ENCODE measurements around the gene CEP41. TPM values are rescaled to one million over a fixed set of nuclear protein-coding genes. Genes with fewer than 3 reads are reported as not detected.

Gene CEP41
- total and polyA plus RNA-seq, 2 donors (not counting 3 experiments of a cell fraction or from before 2014, with no cell fraction given): 19.5 to 26.8 TPM

DNA sequence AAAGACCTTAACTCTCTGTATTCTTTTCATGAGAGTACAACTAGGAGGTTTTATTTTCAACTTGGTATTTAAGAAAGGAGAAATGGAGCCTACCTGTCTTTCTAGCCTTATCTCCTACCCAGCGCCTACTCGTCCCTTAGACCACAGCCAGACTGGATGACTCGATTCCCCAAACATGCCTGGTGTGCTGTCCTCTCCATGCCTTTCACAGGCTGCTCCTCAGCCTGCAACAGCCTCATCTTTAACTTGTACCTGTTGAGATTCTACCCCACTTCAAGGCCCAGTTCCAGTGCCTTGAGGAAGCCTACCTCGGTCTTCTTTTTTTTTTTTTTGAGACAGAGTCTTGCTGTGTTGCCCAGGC lies 31.1 kb downstream of the CEP41 start:
- H3K4me3 ChIP-seq (replicated peaks in 1 of 3; ENCODE audit: insufficient read depth in 1 of 3, low read depth in 1 of 3, low read length in 3 of 3): no peak overlapping the region
- H3K79me2 ChIP-seq (ENCODE audit: control insufficient read depth, insufficient read depth, low read length): no peaks in the 10 kb centered on the region
- no peaks in the 10 kb centered on the region for H3K4me1 ChIP-seq (ENCODE audit: control insufficient read depth, extremely low read depth, insufficient read depth, low read length)
- TF ChIP-seq EZH2 (IDR thresholded peaks at IDR 0.05; ENCODE audit: borderline replicate concordance, low read depth, low read length, severe bottlenecking) (no peak), CTCF (IDR thresholded peaks at IDR 0.05; ENCODE audit: extremely low read depth in 1 of 2, insufficient read depth in 1 of 2, low read depth in 1 of 2, low read length in 2 of 2) (no peak), GATA2 (IDR thresholded peaks at IDR 0.05; ENCODE audit: insufficient read depth, insufficient read length, low read depth, low read length) (no peak), JUN (IDR thresholded peaks at IDR 0.05; ENCODE audit: borderline replicate concordance, insufficient read depth, insufficient read length, low read depth) (no peak), FOS (IDR thresholded peaks at IDR 0.05; ENCODE audit: borderline replicate concordance, insufficient read depth, low read length) (no peak), POLR2AphosphoS5 (IDR thresholded peaks at IDR 0.05; ENCODE audit: insufficient read depth, low read depth, low read length) (no peak), POLR2A (IDR thresholded peaks at IDR 0.05; ENCODE audit: low read depth, low read length) (no peak), MYC (IDR thresholded peaks at IDR 0.05; ENCODE audit: low read depth, low read length) (no peak)
- TF ChIP-seq, protein P1, sequence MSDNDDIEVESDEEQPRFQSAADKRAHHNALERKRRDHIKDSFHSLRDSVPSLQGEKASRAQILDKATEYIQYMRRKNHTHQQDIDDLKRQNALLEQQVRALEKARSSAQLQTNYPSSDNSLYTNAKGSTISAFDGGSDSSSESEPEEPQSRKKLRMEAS (IDR thresholded peaks at IDR 0.05; ENCODE audit: insufficient read depth, insufficient read length): no peak
- no peaks in the 10 kb centered on the region for H4K20me1 ChIP-seq (replicated peaks; ENCODE audit: control insufficient read depth, extremely low read depth, insufficient read depth, low read length)
- H3K4me2 ChIP-seq (ENCODE audit: insufficient read depth, low read length): no peak overlapping the region
- no peak overlapping the region for H2AFZ ChIP-seq (ENCODE audit: low read depth, low read length)
- DNase-seq (ENCODE audit: low read depth, low spot score) (no peak), FAIRE-seq (no peak)
- H3K9ac ChIP-seq (replicated peaks; ENCODE audit: extremely low read depth, insufficient read depth, low read length): no peak overlapping the region
- CTCF ChIA-PET: no interaction called here
- no peaks in the 10 kb centered on the region for H3K27me3 ChIP-seq (ENCODE audit: control insufficient read depth in 2 of 2, insufficient read depth in 2 of 2, low read length in 2 of 2)
- H3K9me1 ChIP-seq (replicated peaks; ENCODE audit: control insufficient read depth, extremely low read depth, insufficient read depth, low read length): no peaks in the 10 kb centered on the region
- peaks cover 0 to 2% of the 10 kb centered on the region in 2 experiments for H3K36me3 ChIP-seq (ENCODE audit: control insufficient read depth in 2 of 2, extremely low read depth in 1 of 2, insufficient read depth in 2 of 2, low read length in 2 of 2)
- H3K27ac ChIP-seq (ENCODE audit: insufficient read depth, low read depth, low read length): no peak overlapping the region
- no TSS peak for BruUV-seq (replicated peaks)
- intact Hi-C loops (cut with micrococcal nuclease): no loop called here
- H3K9me3 ChIP-seq (replicated peaks; ENCODE audit: control insufficient read depth, insufficient read depth, low read length): no peaks in the 10 kb centered on the region
- POLR2A ChIA-PET: no interaction called here
- dilution Hi-C loops (cut with MboI; ENCODE audit: extremely low pct_ligation_motif_present, low sequenced_read_pairs): no loop called here

All from endothelial cell of umbilical vein (primary cell).